HuH-7 (cell line): Measurements from ENCODE around the gene ERBB4.
A peak's percentile ranks its signal among the peaks of the same experiment; 100 is the strongest.

Experiments used
- DNase-seq: peaks from one replicate; pipeline ENCODE4 v3.0.0; 2011; ENCODE audit warnings: low spot score

ERBB4 gene

GRCh38 chr2:211468217-211468616, 1070.4 kb downstream of the ERBB4 start:
- no peak for DNase-seq

GRCh38 chr2:211463397-211463796, 1075.2 kb downstream of the ERBB4 start:
- DNase-seq: no peak

GRCh38 chr2:211458974-211459373, 1079.6 kb downstream of the ERBB4 start:
- no peak for DNase-seq

GRCh38 chr2:211457325-211457724, 1081.3 kb downstream of the ERBB4 start:
- DNase-seq: no peak

- DNase-seq: peak; percentile 17
These were observed 1083.3 kb downstream of the ERBB4 start for GRCh38 chr2:211455216-211455841.

GRCh38 chr2:211454679-211455078, 1083.9 kb downstream of the ERBB4 start:
- DNase-seq: no peak

- DNase-seq: no peak
These were observed 1085.2 kb downstream of the ERBB4 start for GRCh38 chr2:211453311-211453887.

- no peak for DNase-seq
These were observed 1087.0 kb downstream of the ERBB4 start for GRCh38 chr2:211451642-211452041.

- no peak for DNase-seq
These were observed 1088.8 kb downstream of the ERBB4 start for GRCh38 chr2:211449819-211450218.

- no peak for DNase-seq
These were observed 1091.1 kb downstream of the ERBB4 start for GRCh38 chr2:211447548-211447947.

GRCh38 chr2:211440107-211440506, 1098.5 kb downstream of the ERBB4 start:
- DNase-seq: no peak

- DNase-seq: no peak
These were observed 1099.6 kb downstream of the ERBB4 start for GRCh38 chr2:211439011-211439410.

GRCh38 chr2:211437396-211437795, 1101.2 kb downstream of the ERBB4 start:
- DNase-seq: no peak

GRCh38 chr2:211436182-211436581, 1102.4 kb downstream of the ERBB4 start:
- DNase-seq: no peak

GRCh38 chr2:211435331-211435730, 1103.3 kb downstream of the ERBB4 start:
- no peak for DNase-seq

- DNase-seq: no peak
These were observed 1103.8 kb downstream of the ERBB4 start for GRCh38 chr2:211434773-211435172.

- DNase-seq: no peak
These were observed 1109.2 kb downstream of the ERBB4 start for GRCh38 chr2:211429256-211429920.

- DNase-seq: no peak
These were observed 1112.4 kb downstream of the ERBB4 start for GRCh38 chr2:211426240-211426639.

GRCh38 chr2:211423018-211423417, 1115.6 kb downstream of the ERBB4 start:
- DNase-seq: no peak

GRCh38 chr2:211417544-211417943, 1121.1 kb downstream of the ERBB4 start:
- DNase-seq: no peak

- DNase-seq: no peak
These were observed 1122.2 kb downstream of the ERBB4 start for GRCh38 chr2:211416373-211416772.

GRCh38 chr2:211413746-211414145, 1124.9 kb downstream of the ERBB4 start:
- DNase-seq: no peak

- peak; percentile 6 for DNase-seq
These were observed 1130.1 kb downstream of the ERBB4 start for GRCh38 chr2:211408483-211408891.

- DNase-seq: no peak
These were observed 1131.5 kb downstream of the ERBB4 start for GRCh38 chr2:211407076-211407475.
